Right lobe of liver (tissue), 6 donors: ENCODE results near the gene DTHD1. TPM values are rescaled to one million over a fixed set of nuclear protein-coding genes. Genes with fewer than 3 reads are reported as not detected.

ENCODE experiments used
- ATAC-seq, 4 donors: fragments of 200-7000 bp; cut with Tn5 transposase; one replicate each; pipeline ENCODE4 v1.9.1; 2020; ENCODE audit warnings: mild to moderate bottlenecking in 4 of 4, moderate library complexity in 4 of 4
- DNase-seq, 3 donors: peaks; one replicate each; pipeline ENCODE4 v3.0.0-alpha.2; 2020
- H3K27ac ChIP-seq, 3 donors: fragments of 200-600 bp; one replicate each; pipeline ENCODE4 v1.8.0; 2022
- H3K27me3 ChIP-seq, 2 donors: fragments of 200-600 bp; one replicate each; pipeline ENCODE4 v1.8.0; 2022
- H3K36me3 ChIP-seq, 4 donors: fragments of 200-600 bp; sonication (generic) in 1 of 4; one replicate each; pipeline versions ENCODE4 v1.5.1 to v1.8.0; 2017 to 2022; ENCODE audit warnings: control low read depth in 1 of 4
- H3K4me1 ChIP-seq, 4 donors: fragments of 200-600 bp; sonication (generic) in 1 of 4; one replicate each; pipeline versions ENCODE4 v1.5.1 to v1.8.0; 2017 to 2022; ENCODE audit warnings: control low read depth in 1 of 4
- H3K4me3 ChIP-seq, 3 donors: fragments of 200-600 bp; one replicate each; pipeline ENCODE4 v1.8.0; 2022
- H3K9me3 ChIP-seq, 4 donors: fragments of 200-600 bp; sonication (generic) in 1 of 4; one replicate each; pipeline versions ENCODE4 v1.5.1 to v1.8.0; 2017 to 2022; ENCODE audit warnings: control low read depth in 1 of 4
- POLR2A ChIP-seq: fragments of 450-650 bp; IDR thresholded peaks from one replicate; pipeline ENCODE4 v1.6.1; 2017; ENCODE audit warnings: antibody characterized with exemption, mild to moderate bottlenecking
- WGBS: methylation state at CpG from one replicate; pipeline ENCODE4 v1.1.6; 2018; ENCODE audit warnings: low coverage, low lambda C conversion rate; ENCODE audit not compliant: insufficient coverage; ENCODE audit errors: missing lambda C conversion rate; 5-methylcytosine and 5-hydroxymethylcytosine counted together
- intact Hi-C, 2 donors: fragments of 100-400 bp; cut with DNase I; formaldehyde crosslinking; loops; one replicate each; pipeline versions ENCODE4 v1.11.2 to v1.14.1; 2022
- total RNA-seq, 6 experiments: library from RNA; depleted of rRNA in 2 of 6; stranded (reverse); fragments of >200 nt in 2 of 6; fragmentation: NEBNext Ultra II Directional in 3 of 6; extraction: Animal tissue kit (Norgen Biotek cat#: 25700) in 3 of 6; gene quantifications; one replicate each; pipeline versions ENCODE4 v1.1.0 to v1.2.4, GENCODE V29; 2016 to 2023
- TF ChIP-seq, protein P1 (sequence below), 4 donors: fragments of 200-600 bp in 3 of 4; fragments of 450-650 bp in 1 of 4; IDR thresholded peaks; one replicate each; pipeline versions ENCODE4 v1.5.1 to v1.8.0; 2016 to 2022; ENCODE audit warnings: antibody characterized with exemption in 4 of 4, mild to moderate bottlenecking in 2 of 4
- donor health status: DM: no; HTN: yes; CAD: no.
- donor health status: DM: no; HTN: no; CAD: no.
- donor health status: DM: no; HTN: no; CAD: no.
- donor health status: DM: no; HTN: yes; CAD: no.
- donor health status: DM: no; HTN: yes; CAD: no.

DTHD1 gene
- total RNA-seq, 6 experiments from 2014 or later = 0.07 to 0.12 (median 0.12) TPM; not detected in 2

- H3K36me3 ChIP-seq = no peaks in the 10 kb centered on the region
- ATAC-seq = no peak
- no peak overlapping the region for H3K27ac ChIP-seq
- no peaks in the 10 kb centered on the region for H3K9me3 ChIP-seq
- H3K4me1 ChIP-seq = no peaks in the 10 kb centered on the region
- no peak for DNase-seq
- H3K27me3 ChIP-seq = no peaks in the 10 kb centered on the region
- no peak for TF ChIP-seq POLR2A
- TF ChIP-seq, protein P1, sequence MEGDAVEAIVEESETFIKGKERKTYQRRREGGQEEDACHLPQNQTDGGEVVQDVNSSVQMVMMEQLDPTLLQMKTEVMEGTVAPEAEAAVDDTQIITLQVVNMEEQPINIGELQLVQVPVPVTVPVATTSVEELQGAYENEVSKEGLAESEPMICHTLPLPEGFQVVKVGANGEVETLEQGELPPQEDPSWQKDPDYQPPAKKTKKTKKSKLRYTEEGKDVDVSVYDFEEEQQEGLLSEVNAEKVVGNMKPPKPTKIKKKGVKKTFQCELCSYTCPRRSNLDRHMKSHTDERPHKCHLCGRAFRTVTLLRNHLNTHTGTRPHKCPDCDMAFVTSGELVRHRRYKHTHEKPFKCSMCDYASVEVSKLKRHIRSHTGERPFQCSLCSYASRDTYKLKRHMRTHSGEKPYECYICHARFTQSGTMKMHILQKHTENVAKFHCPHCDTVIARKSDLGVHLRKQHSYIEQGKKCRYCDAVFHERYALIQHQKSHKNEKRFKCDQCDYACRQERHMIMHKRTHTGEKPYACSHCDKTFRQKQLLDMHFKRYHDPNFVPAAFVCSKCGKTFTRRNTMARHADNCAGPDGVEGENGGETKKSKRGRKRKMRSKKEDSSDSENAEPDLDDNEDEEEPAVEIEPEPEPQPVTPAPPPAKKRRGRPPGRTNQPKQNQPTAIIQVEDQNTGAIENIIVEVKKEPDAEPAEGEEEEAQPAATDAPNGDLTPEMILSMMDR (IDR thresholded peaks at IDR 0.05) = no peak
- no peak overlapping the region for H3K4me3 ChIP-seq
- intact Hi-C loops = no loop called here
These were observed 31.9 kb downstream of the DTHD1 start for GRCh38 chr4:36313301-36313700.

GRCh38 chr4:36313703-36314102 lies 32.3 kb downstream of the DTHD1 start:
- H3K36me3 ChIP-seq = no peaks in the 10 kb centered on the region
- WGBS = 63% methylated on average over 1 of the region's 1 CpG
- H3K4me3 ChIP-seq = no peak overlapping the region
- H3K27me3 ChIP-seq = no peaks in the 10 kb centered on the region
- no peak for TF ChIP-seq POLR2A
- TF ChIP-seq, protein P1 (IDR thresholded peaks at IDR 0.05) = no peak
- no peaks in the 10 kb centered on the region for H3K4me1 ChIP-seq
- no peaks in the 10 kb centered on the region for H3K9me3 ChIP-seq
- H3K27ac ChIP-seq = no peak overlapping the region
- intact Hi-C loops = no loop called here
- no peak for DNase-seq
- no peak for ATAC-seq

- Histone ChIP-seq H3K27ac (no peak overlapping the region), H3K27me3 (no peaks in the 10 kb centered on the region), H3K36me3 (no peaks in the 10 kb centered on the region), H3K4me1 (no peaks in the 10 kb centered on the region), H3K4me3 (no peak overlapping the region), H3K9me3 (no peaks in the 10 kb centered on the region)
- TF ChIP-seq, protein P1 (IDR thresholded peaks at IDR 0.05) = no peak
- no peak for TF ChIP-seq POLR2A
- no peak for DNase-seq
- no peak for ATAC-seq
- intact Hi-C loops = no loop called here
These were observed 35.2 kb downstream of the DTHD1 start for GRCh38 chr4:36316607-36317006.

DNA sequence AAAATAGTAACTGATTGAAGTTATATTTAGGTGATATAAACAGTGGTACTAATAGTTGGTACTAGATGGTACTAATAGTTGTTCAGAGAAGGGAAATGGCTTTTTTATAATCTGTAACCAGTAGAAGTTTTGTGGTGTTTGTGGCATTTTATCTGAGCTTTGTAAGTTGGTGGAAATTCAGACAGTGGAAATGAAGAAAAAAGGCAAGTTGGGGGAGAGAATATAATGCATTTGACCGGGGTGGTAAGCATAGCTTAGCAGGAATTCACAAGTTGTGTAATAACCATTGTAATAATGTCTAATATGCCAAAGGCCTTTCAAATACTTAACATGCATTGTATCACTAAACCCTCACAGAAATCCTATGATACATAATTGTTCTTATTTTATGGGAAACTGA lies 36.3 kb downstream of the DTHD1 start:
- Histone ChIP-seq H3K4me3 (no peak overlapping the region), H3K27me3 (no peaks in the 10 kb centered on the region), H3K9me3 (no peaks in the 10 kb centered on the region), H3K27ac (no peak overlapping the region), H3K4me1 (no peaks in the 10 kb centered on the region), H3K36me3 (no peaks in the 10 kb centered on the region)
- TF ChIP-seq, protein P1 (IDR thresholded peaks at IDR 0.05) = no peak
- TF ChIP-seq POLR2A = no peak
- intact Hi-C loops = no loop called here
- DNase-seq (no peak), ATAC-seq (no peak)
- 35% methylated on average over 1 of the region's 1 CpG for WGBS
